ACC112 (cell line): ENCODE measurements around the gene TH.

Experiments
- H2AFZ ChIP-seq: fragments of 200-600 bp; sonication (generic); one replicate; pipeline ENCODE4 v1.6.0; 2017; ENCODE audit warnings: antibody characterized with exemption, low read length; ENCODE audit not compliant: unreplicated experiment
- H3K27ac ChIP-seq: fragments of 200-600 bp; sonication (generic); 2 replicates; pipeline ENCODE4 v1.5.1; 2014; ENCODE audit warnings: low read depth, mild to moderate bottlenecking, antibody characterized with exemption, low read length, moderate library complexity
- H3K27me3 ChIP-seq: fragments of 200-600 bp; sonication (generic); 2 replicates; pipeline ENCODE4 v1.6.1; 2014; ENCODE audit warnings: mild to moderate bottlenecking, antibody characterized with exemption, low read length, moderate library complexity, mixed read lengths; ENCODE audit not compliant: insufficient read depth
- H3K36me3 ChIP-seq: fragments of 200-600 bp; sonication (generic); 2 replicates; pipeline ENCODE4 v1.6.1; 2016; ENCODE audit warnings: mild to moderate bottlenecking, antibody characterized with exemption, low read length, moderate library complexity, mixed read lengths; ENCODE audit not compliant: insufficient read depth
- H3K4me1 ChIP-seq: fragments of 200-600 bp; sonication (generic); one replicate; pipeline ENCODE4 v1.6.1; 2016; ENCODE audit warnings: low read length, mixed read lengths; ENCODE audit not compliant: insufficient read depth, unreplicated experiment, control insufficient read depth
- H3K4me3 ChIP-seq: fragments of 200-600 bp; sonication (generic); 2 replicates; pipeline ENCODE4 v1.5.1; 2014; ENCODE audit warnings: mild to moderate bottlenecking, low read depth, low read length
- H3K79me2 ChIP-seq: fragments of 200-600 bp; sonication (generic); one replicate; pipeline ENCODE4 v1.6.0; 2016; ENCODE audit warnings: low read length; ENCODE audit not compliant: control insufficient read depth, unreplicated experiment, insufficient read depth

TH gene

DNA sequence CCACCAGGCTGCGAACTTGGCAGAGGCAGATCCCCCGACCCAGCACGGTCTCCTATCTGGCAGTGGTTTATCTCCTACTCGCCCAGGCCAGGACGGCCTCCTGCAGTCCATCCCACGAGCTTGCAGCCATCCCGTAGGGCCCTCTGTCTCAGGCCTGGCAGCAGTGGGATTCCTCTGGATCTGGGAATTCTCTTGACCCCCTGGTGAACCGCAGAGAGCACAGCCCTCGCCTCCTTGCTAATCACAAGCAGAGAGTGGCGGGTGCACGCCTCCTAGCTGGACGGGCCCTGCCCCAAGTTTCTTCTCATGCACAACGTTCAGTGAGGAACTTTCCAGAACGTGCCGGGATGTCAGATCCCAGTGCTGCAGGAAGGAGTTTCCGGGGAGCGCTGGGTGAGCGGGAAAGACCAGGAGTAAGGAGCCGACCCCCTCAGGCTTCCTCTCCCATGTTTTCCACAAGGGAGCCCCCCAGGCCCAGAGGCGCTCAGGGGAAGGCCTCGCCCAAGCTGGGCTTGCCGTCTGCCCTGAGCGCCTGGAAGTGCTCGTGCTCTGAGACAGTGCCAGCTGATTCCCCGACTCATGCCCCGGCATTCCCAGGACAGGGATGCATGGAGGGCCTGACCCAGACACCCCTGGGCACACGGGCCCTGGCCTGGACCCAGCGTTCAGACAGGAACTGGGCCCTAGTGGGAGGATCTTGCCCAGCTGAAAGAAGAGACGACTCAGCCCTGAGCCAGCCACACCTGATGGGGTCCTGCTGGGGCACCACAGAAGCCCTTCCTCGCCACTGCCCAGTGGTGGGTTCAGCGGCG is 57.0 kb downstream of the TH start:
- H3K27ac ChIP-seq: no peak overlapping the region
- peaks cover 42% of the 10 kb centered on the region for H3K27me3 ChIP-seq
- H3K4me1 ChIP-seq: no peaks in the 10 kb centered on the region
- no peaks in the 10 kb centered on the region for H3K36me3 ChIP-seq
- H2AFZ ChIP-seq: no peak overlapping the region
- H3K79me2 ChIP-seq: no peaks in the 10 kb centered on the region
- H3K4me3 ChIP-seq: no peak overlapping the region
